GM12875 (cell line): ENCODE results near the gene PRM1.

Source experiments
- H3K4me3 ChIP-seq: one replicate; pipeline ENCODE4 v1.5.1; 2011; ENCODE audit warnings: low read depth, low read length, control low read depth
- TF ChIP-seq, protein P1 (sequence below): IDR thresholded peaks from 2 replicates; pipeline ENCODE4 v1.5.1; 2011; ENCODE audit warnings: low read depth, mild to moderate bottlenecking, control low read depth, inconsistent platforms, low read length, moderate library complexity, borderline replicate concordance; ENCODE audit not compliant: insufficient read depth

The PRM1 gene

DNA sequence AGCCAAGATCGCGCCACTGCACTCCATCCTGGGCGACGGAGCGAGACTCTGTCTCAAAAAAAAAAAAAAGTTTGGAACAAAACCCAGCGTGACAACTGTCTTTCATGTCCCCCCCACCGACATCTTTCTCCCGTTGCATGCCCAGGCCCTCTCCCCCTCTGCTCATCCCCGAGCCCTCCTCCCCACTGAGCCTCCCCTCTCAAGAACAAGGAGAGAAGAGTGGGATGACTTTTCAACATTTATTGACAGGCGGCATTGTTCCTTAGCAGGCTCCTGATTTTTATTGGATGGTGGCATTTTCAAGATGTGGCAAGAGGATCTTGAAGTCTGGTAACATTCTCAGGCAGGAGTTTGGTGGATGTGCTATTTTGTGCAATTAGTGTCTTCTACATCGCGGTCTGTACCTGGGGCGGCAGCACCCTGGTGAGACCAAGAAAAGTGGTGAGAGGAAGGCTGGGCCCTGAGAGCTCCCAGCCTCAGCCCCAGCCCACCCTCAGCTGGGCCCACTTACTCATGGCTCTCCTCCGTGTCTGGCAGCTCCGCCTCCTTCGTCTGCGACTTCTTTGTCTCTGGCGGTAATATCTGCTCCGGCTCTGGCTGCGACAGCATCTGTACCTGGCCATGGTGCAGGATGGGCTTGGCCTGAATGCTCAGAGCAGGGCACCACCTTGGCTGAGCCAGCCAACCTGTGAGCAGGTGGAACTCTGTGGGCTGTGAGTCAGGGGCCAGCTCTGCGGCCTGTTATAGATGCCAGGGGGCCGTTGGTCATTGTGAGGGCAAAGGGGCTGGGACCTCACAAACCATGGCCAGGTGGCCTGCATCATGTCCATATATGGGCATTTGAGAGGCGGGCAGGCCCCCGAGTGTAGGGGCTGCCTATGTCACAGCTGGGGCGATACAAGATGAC lies at the start of gene PRM1:
TSS of gene PRM1 (minus strand) at position 715 of the 907 bp plus-strand sequence. CDS start at position 623, 92 bp downstream.
- TF ChIP-seq, protein P1, sequence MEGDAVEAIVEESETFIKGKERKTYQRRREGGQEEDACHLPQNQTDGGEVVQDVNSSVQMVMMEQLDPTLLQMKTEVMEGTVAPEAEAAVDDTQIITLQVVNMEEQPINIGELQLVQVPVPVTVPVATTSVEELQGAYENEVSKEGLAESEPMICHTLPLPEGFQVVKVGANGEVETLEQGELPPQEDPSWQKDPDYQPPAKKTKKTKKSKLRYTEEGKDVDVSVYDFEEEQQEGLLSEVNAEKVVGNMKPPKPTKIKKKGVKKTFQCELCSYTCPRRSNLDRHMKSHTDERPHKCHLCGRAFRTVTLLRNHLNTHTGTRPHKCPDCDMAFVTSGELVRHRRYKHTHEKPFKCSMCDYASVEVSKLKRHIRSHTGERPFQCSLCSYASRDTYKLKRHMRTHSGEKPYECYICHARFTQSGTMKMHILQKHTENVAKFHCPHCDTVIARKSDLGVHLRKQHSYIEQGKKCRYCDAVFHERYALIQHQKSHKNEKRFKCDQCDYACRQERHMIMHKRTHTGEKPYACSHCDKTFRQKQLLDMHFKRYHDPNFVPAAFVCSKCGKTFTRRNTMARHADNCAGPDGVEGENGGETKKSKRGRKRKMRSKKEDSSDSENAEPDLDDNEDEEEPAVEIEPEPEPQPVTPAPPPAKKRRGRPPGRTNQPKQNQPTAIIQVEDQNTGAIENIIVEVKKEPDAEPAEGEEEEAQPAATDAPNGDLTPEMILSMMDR = no peak
- H3K4me3 ChIP-seq = no peak within 1 kb of the TSS

DNA sequence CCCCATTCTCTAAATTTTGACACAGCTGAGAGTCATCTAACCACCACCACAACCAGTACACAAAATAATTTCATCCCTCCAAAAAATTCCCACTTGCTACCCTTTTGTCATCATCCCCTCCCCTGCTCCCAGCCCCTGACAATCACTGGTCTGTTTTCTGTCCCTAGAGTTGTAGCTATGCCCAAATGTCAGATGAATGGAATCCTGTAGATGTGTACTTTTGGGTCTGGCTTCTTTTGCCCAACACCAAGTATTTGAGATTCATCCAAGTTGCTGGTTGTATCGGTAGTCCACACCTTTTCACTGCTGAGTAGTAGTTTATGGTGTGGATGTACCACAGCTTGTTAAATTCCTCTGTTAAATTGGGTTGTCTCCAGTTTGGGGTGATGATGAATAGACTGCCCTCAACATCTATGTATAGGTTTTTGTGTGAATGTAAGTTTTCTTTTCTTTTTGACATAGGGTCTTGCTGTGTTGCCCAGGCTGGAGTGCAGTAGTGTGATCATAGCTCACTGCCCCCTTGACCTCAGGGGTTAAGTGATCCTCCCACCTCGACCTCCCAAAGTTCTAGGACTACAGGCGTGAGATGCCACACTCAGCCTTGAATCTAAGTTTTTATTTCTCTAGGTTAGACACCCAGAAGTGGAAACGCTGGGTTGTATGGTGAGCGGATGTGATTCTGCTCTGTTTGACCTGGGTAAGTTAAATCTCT lies 49.6 kb upstream of the PRM1 start:
- no peak overlapping the region for H3K4me3 ChIP-seq
- TF ChIP-seq, protein P1 = no peak

DNA sequence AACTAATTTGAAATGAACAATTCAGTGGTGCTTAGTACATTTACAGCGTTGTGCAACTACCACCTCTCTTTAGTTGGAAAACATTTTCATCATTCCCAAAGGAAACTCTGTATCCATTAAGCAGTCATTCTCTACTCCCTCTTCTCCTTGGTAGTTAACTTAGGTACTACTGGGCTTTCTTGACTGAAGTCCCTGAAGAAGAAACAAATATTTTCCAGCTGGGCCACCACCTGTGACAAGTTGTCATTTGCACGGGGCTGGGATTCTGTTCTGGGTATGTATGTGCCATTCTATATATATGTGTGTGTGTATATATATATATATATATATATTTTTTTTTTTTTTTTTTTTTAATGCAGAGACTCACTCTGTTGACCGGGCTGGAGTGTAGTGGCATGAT lies 48.8 kb upstream of the PRM1 start:
- TF ChIP-seq, protein P1 = no peak
- H3K4me3 ChIP-seq = no peak overlapping the region

GRCh38 chr16:11329071-11329491 lies 48.0 kb upstream of the PRM1 start:
- TF ChIP-seq, protein P1 = no peak
- peak overlapping the region; percentile 26 for H3K4me3 ChIP-seq

DNA sequence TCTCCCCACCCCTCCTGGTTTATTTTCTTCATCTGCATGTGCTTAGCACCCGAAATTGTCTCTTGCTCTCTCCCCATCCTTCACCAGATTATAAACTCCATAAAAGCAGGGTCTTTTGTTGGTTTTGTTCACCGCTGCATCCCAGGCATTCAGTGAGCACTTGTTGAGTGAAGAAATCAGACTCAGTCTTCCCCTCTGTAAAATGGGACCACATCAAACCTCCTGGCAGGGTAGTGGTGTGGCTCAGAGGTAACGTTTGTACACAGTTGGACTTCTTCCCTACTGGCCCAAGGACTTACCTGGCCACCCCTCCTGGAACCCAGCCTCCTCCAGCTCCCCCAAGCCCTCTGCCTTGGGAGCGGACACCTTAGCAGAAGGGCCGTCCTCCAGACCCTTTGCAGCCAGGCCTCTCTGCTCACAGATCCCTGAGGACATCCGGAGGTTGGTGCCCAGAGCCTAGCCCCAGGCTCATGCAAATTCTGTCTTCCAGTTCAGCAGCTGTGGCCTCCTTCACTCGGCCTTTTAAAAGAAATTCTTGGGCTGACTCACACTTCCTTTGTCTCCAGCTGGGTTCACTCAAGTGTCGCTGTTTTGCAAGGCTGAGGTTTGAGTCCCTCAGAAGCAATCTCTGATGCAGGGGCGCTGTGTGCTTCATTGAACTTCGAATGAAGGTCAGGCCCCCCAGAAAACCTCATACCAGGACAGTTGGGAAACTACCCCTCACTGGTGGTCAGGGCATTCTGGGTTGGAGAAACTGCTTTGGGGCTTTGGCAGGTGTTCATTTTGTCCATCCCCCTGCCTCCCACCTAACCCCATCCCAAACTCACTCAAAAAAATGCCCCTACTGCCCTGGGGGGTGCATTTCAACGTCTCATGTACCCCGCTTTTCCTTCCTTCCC lies 47.3 kb upstream of the PRM1 start:
- peak overlapping the region; percentile 31 for H3K4me3 ChIP-seq

GRCh38 chr16:11327277-11328171 lies 46.4 kb upstream of the PRM1 start:
- H3K4me3 ChIP-seq = peak overlapping the region; percentile 31

More for the DNA sequence above, 47.3 kb upstream of the PRM1 start:
- TF ChIP-seq, protein P1 = no peak

More at GRCh38 chr16:11327277-11328171, 46.4 kb upstream of the PRM1 start:
- TF ChIP-seq, protein P1 = no peak
